Esophagus (tissue), 2 donors: ENCODE data around the gene ZNG1F. TPM values are rescaled to one million over a fixed set of nuclear protein-coding genes. Genes with fewer than 3 reads are reported as not detected.
"Not testable (repeated sequence)": the region's sequence is repeated elsewhere in the genome, so short reads cannot be mapped to it uniquely, and the experiment has no call there.

Experiments used
- H3K27ac ChIP-seq, 2 donors: one replicate each; pipeline ENCODE4 v1.5.1; 2013; ENCODE audit warnings: low read depth in 2 of 2, mild to moderate bottlenecking in 2 of 2, inconsistent platforms in 1 of 2, low read length in 1 of 2, moderate library complexity in 1 of 2
- H3K27me3 ChIP-seq, 2 donors: one replicate each; pipeline ENCODE4 v1.6.1; 2013; ENCODE audit warnings: low read length in 2 of 2, control low read depth in 1 of 2, mild to moderate bottlenecking in 1 of 2; ENCODE audit not compliant: insufficient read depth in 2 of 2, control insufficient read depth in 1 of 2
- H3K36me3 ChIP-seq, 2 donors: one replicate each; pipeline ENCODE4 v1.6.1; 2013; ENCODE audit warnings: low read length in 1 of 2; ENCODE audit not compliant: control insufficient read depth in 2 of 2, insufficient read depth in 2 of 2
- H3K4me1 ChIP-seq, 2 donors: one replicate each; pipeline ENCODE4 v1.6.1; 2013; ENCODE audit warnings: low read length in 1 of 2; ENCODE audit not compliant: control insufficient read depth in 2 of 2, insufficient read depth in 2 of 2
- H3K4me3 ChIP-seq, 2 donors: one replicate each; pipeline ENCODE4 v1.5.1; 2013; ENCODE audit warnings: low read length in 2 of 2, mild to moderate bottlenecking in 2 of 2, low read depth in 1 of 2, moderate library complexity in 1 of 2
- H3K9me3 ChIP-seq, 2 donors: one replicate each; pipeline ENCODE4 v1.6.1; 2013; ENCODE audit warnings: mild to moderate bottlenecking in 2 of 2, low read depth in 1 of 2, low read length in 1 of 2, moderate library complexity in 1 of 2; ENCODE audit not compliant: control insufficient read depth in 2 of 2, insufficient read depth in 1 of 2
- WGBS, 2 donors: extraction: QIAGEN DNeasy Blood & Tissue Kit; methylation state at CpG; one replicate each; pipeline ENCODE4 v1.1.7; 2013; 5-methylcytosine and 5-hydroxymethylcytosine counted together
- polyA plus RNA-seq, 2 donors: library from polyadenylated mRNA; stranded (reverse); fragments of 200-250 nt; gene quantifications; one replicate each; pipeline ENCODE4 v1.2.3, GENCODE V29; 2013
- donor health status: healthy with polysubstance abuse.
- donor health status: Bipolar disorder and iron deficiency.

ZNG1F gene
- polyA plus RNA-seq, 2 donors: 7.7 to 30.3 TPM

DNA sequence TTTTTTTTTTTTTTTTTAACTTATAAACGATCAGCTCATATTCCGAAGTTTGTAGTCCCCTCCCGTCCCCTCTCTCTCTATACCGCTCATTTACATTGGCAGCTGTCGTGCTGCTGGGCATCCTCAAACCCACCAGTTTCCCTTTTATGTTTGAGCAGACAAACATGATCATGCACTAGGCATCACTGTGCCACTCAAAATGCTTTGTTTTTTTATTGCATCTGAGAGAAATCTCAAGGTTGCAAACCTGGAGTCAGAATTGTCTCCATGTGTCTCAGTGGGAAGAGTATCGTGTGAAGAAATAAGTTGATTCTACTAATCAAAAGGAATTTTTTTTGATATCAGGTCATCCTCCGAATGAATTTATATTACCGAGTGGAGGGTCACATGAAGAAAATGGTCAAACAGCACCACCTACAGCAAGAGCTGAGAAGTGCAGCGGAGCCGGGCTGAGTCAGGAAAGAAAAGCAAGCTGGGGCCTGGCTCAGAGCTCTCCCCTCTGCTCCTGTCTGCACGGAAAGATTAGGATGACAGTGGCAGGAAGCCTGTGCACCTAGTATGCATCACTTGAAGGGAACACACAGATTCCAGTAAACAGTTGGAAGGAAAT, 100.6 kb downstream of the ZNG1F start:
- not testable (repeated sequence) for H3K9me3 ChIP-seq, H3K4me3 ChIP-seq, H3K36me3 ChIP-seq, H3K27ac ChIP-seq, H3K27me3 ChIP-seq, H3K4me1 ChIP-seq
- WGBS, 2 donors: 9% methylated on average over 9 of the region's 11 CpGs

DNA sequence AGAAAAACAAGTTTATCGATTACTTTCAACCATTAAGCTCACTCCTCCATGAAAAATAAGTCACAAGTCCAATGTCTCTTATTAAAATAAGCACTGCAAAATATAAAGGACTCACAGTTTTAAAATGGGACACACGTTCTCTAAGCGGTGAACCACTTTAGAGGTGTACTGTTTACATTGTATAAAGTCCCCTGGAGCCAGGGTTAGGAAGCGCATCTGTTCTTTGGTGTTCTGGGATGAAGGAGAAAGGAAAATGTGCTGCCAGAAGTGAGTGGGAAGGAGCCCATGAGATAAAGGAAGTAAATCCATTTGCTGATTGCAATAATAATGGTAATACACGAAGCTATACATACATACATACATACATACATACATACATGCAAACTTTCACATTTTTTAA, 101.2 kb downstream of the ZNG1F start:
- H3K27me3 ChIP-seq, H3K4me3 ChIP-seq, H3K36me3 ChIP-seq, H3K9me3 ChIP-seq, H3K27ac ChIP-seq, H3K4me1 ChIP-seq: not testable (repeated sequence)
- 57 to 70% methylated on average over 5 of the region's 5 CpGs for WGBS, 2 donors

DNA sequence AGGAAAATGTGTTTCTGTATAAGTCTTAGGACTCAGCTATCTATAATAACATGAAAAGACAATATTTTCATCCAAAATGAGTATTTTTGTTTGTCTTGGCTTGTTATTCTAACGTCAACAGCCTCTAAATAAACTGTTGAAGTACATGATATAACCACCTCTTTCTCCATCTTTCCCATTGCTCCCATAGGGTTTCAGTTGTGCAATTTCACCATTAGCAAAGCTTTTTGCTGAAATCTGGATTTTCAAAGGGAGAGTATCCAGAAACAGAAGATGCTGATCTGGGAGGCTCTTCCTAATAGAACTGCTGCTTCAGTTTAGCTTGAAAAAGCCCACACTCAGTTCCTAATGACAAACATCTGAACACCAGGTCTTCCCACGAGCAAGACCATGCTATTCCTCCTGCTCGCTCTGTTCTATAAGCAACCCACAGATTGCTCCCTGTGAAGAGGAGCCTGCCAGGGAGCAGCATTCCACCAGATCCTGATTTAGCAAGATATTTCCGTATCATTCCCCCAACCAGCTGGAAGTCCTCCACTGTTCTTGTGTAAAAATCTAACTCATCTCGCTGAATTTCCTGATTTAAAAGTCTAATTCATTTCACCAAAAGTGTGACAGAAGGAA, 101.8 kb downstream of the ZNG1F start:
- 52 to 64% methylated on average over 4 of the region's 5 CpGs for WGBS, 2 donors
- H3K4me1 ChIP-seq, H3K36me3 ChIP-seq, H3K27ac ChIP-seq, H3K27me3 ChIP-seq, H3K4me3 ChIP-seq, H3K9me3 ChIP-seq: not testable (repeated sequence)

DNA sequence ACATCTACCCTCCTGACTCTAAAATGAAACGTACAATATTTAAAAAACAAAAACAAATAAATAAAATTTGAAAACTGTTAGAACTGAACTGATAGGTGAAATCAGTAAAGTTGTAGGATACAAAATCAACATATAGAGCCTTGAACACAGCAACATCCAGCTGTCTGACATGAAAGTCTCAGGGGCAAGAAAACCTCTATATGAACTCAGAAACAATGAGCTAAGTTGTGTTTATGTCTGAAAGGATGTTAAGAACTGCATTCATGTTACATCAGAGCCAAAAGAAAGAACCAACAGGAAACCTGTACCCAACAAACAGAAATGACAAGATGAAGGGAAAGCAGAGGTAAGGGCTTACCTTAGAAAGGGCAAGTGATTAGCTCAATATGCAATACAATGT, 102.4 kb downstream of the ZNG1F start:
- H3K9me3 ChIP-seq, H3K27me3 ChIP-seq, H3K4me3 ChIP-seq, H3K4me1 ChIP-seq, H3K27ac ChIP-seq, H3K36me3 ChIP-seq: not testable (repeated sequence)
- WGBS, 2 donors: 0 to 50% methylated on average over 1 of the region's 1 CpG

DNA sequence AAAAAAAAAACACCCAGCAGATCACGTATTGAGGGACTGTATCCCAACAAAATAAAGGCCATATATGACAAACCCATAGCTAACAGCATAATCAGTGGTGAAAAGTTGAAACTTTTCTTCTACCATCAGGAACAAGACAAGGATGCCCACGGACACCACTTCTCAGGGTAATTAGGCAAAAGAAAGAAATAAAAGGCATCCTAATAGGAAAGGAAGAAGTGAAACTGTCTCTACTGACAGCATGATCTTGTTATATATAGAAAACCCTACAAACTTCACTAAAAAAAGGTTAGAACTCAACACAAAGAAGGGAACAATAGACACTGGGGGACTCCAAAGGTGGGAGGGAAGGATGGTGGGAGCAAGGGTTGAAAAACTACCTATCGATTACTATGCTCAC, 102.9 kb downstream of the ZNG1F start:
- not testable (repeated sequence) for H3K27me3 ChIP-seq, H3K4me3 ChIP-seq, H3K9me3 ChIP-seq, H3K27ac ChIP-seq, H3K36me3 ChIP-seq, H3K4me1 ChIP-seq
- WGBS, 2 donors: 67 to 71% methylated on average over 3 of the region's 3 CpGs

DNA sequence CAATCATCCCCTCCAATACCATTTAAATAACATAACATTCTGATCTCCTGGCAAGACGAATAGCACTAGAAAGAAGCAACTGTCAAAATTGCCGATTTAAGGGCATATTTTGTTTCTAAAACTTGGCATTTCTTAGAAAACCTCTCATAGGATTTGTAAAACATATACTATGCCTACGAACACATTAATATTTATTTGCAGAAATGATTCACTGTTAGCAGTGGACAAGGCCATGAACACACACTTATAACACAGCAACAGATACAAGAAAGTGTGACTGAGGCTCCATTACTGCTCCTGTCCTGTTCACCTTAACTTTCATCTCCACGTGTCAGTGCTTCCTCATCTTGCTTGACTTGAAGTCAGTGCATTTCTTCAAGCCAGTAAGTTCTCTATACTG, 106.8 kb downstream of the ZNG1F start:
- H3K4me3 ChIP-seq, H3K4me1 ChIP-seq, H3K36me3 ChIP-seq, H3K27ac ChIP-seq, H3K27me3 ChIP-seq, H3K9me3 ChIP-seq: not testable (repeated sequence)
- 39 to 40% methylated on average over 4 of the region's 4 CpGs for WGBS, 2 donors

Other genes starting within 250 kb of the ZNG1F start
- under 1 TPM; 0.04 TPM for gene FOXD4L6, start 60.6 kb downstream of the ZNG1F start, polyA plus RNA-seq